PC-3 (cell line): ENCODE results near the gene CHIT1. TPM values are rescaled to one million over a fixed set of nuclear protein-coding genes. Genes with fewer than 3 reads are reported as not detected.

ENCODE experiments used
- ATAC-seq: fragments of 200-7000 bp; cut with Tn5 transposase; 2 replicates; pipeline ENCODE4 v1.9.1; 2020; ENCODE audit warnings: mild to moderate bottlenecking, moderate library complexity
- BruUV-seq: library from RNA; stranded (reverse); fragments of 400-500 nt; replicated peaks from 2 replicates; lab custom pipeline; 2021; lab: Mats Ljungman, UMichigan
- CTCF ChIA-PET: fragments of 300-600 bp; sonication (Branson Sonifier 250); formaldehyde crosslinking; loops from one replicate; lab custom pipeline; 2022; ENCODE audit warnings: antibody characterized with exemption; lab: Charles Lee
- POLR2A ChIA-PET: fragments of 300-600 bp; sonication (Branson Sonifier 250); formaldehyde crosslinking; loops from one replicate; lab custom pipeline; 2022; ENCODE audit warnings: antibody characterized with exemption; ENCODE audit not compliant: unreplicated experiment; lab: Charles Lee
- DNase-seq: peaks from one replicate; pipeline ENCODE4 v3.0.0-alpha.2; 2015
- H2AFZ ChIP-seq: fragments of 300-600 bp; sonication (generic); 2 replicates; pipeline ENCODE4 v1.6.0; 2016; ENCODE audit warnings: antibody characterized with exemption, low read length
- H3F3A ChIP-seq: fragments of 300-600 bp; sonication (generic); one replicate; pipeline ENCODE4 v1.6.0; 2017; ENCODE audit warnings: antibody characterized with exemption, low read length, control low read depth, mild to moderate bottlenecking; ENCODE audit not compliant: unreplicated experiment
- H3K27ac ChIP-seq: fragments of 300-600 bp; sonication (generic); 2 replicates; pipeline ENCODE4 v1.5.1; 2016; ENCODE audit warnings: mild to moderate bottlenecking, low read length
- H3K27me3 ChIP-seq: fragments of 300-600 bp; sonication (generic); 2 replicates; pipeline ENCODE4 v1.6.1; 2016; ENCODE audit warnings: low read length, mixed read lengths
- H3K36me3 ChIP-seq: fragments of 300-600 bp; sonication (generic); 2 replicates; pipeline ENCODE4 v1.6.1; 2016; ENCODE audit warnings: low read depth, mixed run types, low read length, mixed read lengths
- H3K4me1 ChIP-seq: fragments of 300-600 bp; sonication (generic); 2 replicates; pipeline ENCODE4 v1.5.1; 2016; ENCODE audit warnings: low read length; ENCODE audit not compliant: insufficient read depth
- H3K4me2 ChIP-seq: fragments of 300-600 bp; sonication (generic); 2 replicates; pipeline ENCODE4 v1.6.0; 2016; ENCODE audit warnings: low read length
- H3K4me3 ChIP-seq: fragments of 300-600 bp; sonication (generic); 2 replicates; pipeline ENCODE4 v1.5.1; 2016; ENCODE audit warnings: mild to moderate bottlenecking, low read length, mixed read lengths
- H3K79me2 ChIP-seq: fragments of 300-600 bp; sonication (generic); 2 replicates; pipeline ENCODE4 v1.6.1; 2017; ENCODE audit warnings: low read length, mixed read lengths
- H3K9ac ChIP-seq: fragments of 300-600 bp; sonication (generic); 2 replicates; pipeline ENCODE4 v1.6.0; 2016; ENCODE audit warnings: mild to moderate bottlenecking, low read length
- H3K9me2 ChIP-seq: fragments of 300-600 bp; sonication (generic); replicated peaks from 2 replicates; pipeline ENCODE4 v1.6.1; 2016; ENCODE audit warnings: mixed run types, low read length, mixed read lengths
- H3K9me3 ChIP-seq: fragments of 300-600 bp; sonication (generic); 2 replicates; pipeline ENCODE4 v1.6.1; 2016; ENCODE audit warnings: low read length, mixed read lengths
- H4K20me1 ChIP-seq: fragments of 300-600 bp; sonication (generic); 2 replicates; pipeline ENCODE4 v1.6.1; 2016; ENCODE audit warnings: low read length, mixed read lengths
- EZH2 ChIP-seq: fragments of 300-600 bp; sonication (generic); IDR thresholded peaks from one replicate; pipeline ENCODE4 v1.6.1; 2017; ENCODE audit warnings: antibody characterized with exemption, mild to moderate bottlenecking, low read length; ENCODE audit not compliant: unreplicated experiment
- EZH2phosphoT487 ChIP-seq: fragments of 300-600 bp; sonication (generic); IDR thresholded peaks from 2 replicates; pipeline ENCODE4 v1.6.1; 2018; ENCODE audit warnings: mild to moderate bottlenecking, antibody characterized with exemption, low read length, borderline replicate concordance
- intact Hi-C: fragments of 100-400 bp; cut with micrococcal nuclease; formaldehyde crosslinking; loops from 2 replicates; pipeline ENCODE4 v1.9.0; 2023
- total RNA-seq: library from RNA; depleted of rRNA; stranded (reverse); fragments of >200 nt; gene quantifications from 2 replicates; pipeline ENCODE4 v1.2.3, GENCODE V29; 2014
- TF ChIP-seq, protein P1 (sequence below): fragments of 300-600 bp; sonication (generic); conservative IDR thresholded peaks from 2 replicates; pipeline ENCODE4 v1.5.1; 2017; ENCODE audit warnings: antibody characterized with exemption, low read depth, mild to moderate bottlenecking, low read length

Gene CHIT1
- total RNA-seq, 1 experiment from 2014 or later, result not detected

DNA sequence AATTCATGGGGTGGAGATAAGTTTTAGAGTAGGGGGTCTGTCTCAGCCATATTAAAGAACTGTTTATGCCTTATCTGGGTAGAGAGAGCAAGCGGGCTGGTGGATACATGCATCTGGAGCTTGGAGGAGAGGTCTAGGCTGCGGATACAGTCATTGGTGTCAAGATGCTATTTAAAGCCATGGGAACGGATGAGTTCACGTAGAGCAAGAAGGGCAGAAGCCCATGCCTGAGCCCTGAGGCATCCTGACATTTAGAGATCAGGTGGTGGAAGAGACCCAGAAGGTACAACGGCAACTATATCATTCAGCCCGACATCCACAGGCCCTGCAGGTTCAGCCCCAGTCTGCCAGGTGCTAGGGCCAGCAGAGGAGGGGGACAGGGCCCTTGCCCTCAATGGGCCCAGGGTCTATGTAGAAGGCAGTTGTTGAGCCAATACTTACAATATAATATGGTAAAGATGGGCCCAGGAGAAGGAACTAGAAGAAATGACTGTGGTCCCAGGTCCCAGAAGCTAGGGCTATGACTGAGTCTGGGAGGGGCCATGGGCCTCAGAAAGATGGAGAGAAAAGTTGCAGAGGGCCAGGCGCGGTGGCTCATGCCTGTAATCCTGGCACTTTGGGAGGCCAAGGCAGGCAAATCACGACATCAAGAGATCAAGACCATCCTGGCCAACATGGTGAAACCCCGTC, 27.8 kb downstream of the CHIT1 start:
- no peak overlapping the region for H3K4me2 ChIP-seq
- no peak for ATAC-seq
- POLR2A ChIA-PET, result no interaction called here
- no peaks in the 10 kb centered on the region for H3K79me2 ChIP-seq
- no peak overlapping the region for H3K27ac ChIP-seq
- no peaks in the 10 kb centered on the region for H3K9me2 ChIP-seq
- no peak overlapping the region for H3K9ac ChIP-seq
- no peaks in the 10 kb centered on the region for H3K9me3 ChIP-seq
- H3K4me3 ChIP-seq, result no peak overlapping the region
- DNase-seq, result no peak
- no peaks in the 10 kb centered on the region for H4K20me1 ChIP-seq
- no peaks in the 10 kb centered on the region for H3K36me3 ChIP-seq
- TF ChIP-seq EZH2 (no peak), EZH2phosphoT487 (no peak)
- TF ChIP-seq, protein P1, sequence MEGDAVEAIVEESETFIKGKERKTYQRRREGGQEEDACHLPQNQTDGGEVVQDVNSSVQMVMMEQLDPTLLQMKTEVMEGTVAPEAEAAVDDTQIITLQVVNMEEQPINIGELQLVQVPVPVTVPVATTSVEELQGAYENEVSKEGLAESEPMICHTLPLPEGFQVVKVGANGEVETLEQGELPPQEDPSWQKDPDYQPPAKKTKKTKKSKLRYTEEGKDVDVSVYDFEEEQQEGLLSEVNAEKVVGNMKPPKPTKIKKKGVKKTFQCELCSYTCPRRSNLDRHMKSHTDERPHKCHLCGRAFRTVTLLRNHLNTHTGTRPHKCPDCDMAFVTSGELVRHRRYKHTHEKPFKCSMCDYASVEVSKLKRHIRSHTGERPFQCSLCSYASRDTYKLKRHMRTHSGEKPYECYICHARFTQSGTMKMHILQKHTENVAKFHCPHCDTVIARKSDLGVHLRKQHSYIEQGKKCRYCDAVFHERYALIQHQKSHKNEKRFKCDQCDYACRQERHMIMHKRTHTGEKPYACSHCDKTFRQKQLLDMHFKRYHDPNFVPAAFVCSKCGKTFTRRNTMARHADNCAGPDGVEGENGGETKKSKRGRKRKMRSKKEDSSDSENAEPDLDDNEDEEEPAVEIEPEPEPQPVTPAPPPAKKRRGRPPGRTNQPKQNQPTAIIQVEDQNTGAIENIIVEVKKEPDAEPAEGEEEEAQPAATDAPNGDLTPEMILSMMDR, result no peak
- no peaks in the 10 kb centered on the region for H3K4me1 ChIP-seq
- CTCF ChIA-PET, result no interaction called here
- intact Hi-C loops, result no loop called here
- no TSS peak for BruUV-seq
- H2AFZ ChIP-seq, result no peak overlapping the region
- H3F3A ChIP-seq, result no peaks in the 10 kb centered on the region
- peaks cover 62% of the 10 kb centered on the region for H3K27me3 ChIP-seq

DNA sequence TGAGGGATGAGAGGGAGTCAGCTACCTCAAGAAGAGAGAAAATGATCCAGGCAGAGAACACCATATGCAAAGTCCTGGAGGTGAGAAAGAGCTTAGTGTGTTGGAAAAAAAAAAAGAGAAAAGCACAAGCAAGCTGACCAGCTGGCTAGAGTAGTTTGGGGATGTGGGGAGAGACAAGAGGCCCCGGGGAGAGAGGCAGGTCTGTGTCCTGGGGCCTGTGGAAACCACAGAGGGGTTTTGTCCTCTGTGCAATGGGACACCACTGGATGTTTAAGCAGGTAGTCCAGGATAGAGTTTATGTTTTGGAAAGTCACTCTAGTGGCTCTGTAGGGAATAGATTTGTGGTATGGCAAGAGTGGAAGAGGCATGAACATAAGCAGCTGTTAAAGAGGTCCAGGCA, 28.6 kb downstream of the CHIT1 start:
- intact Hi-C loops, result no loop called here

More for the DNA sequence above, 28.6 kb downstream of the CHIT1 start:
- no TSS peak for BruUV-seq
- Histone ChIP-seq H4K20me1 (no peaks in the 10 kb centered on the region), H3K79me2 (no peaks in the 10 kb centered on the region), H3K4me3 (no peak overlapping the region), H3K36me3 (no peaks in the 10 kb centered on the region), H3K4me2 (no peak overlapping the region), H3F3A (no peaks in the 10 kb centered on the region), H3K9me3 (no peaks in the 10 kb centered on the region), H3K9ac (no peak overlapping the region), H3K27ac (no peak overlapping the region), H3K4me1 (no peaks in the 10 kb centered on the region), H3K9me2 (no peaks in the 10 kb centered on the region), H3K27me3 (peaks cover 65% of the 10 kb centered on the region), H2AFZ (no peak overlapping the region)
- TF ChIP-seq, protein P1, result no peak
- TF ChIP-seq EZH2phosphoT487, result no peak
- CTCF ChIA-PET, result no interaction called here
- POLR2A ChIA-PET, result no interaction called here
- DNase-seq (no peak), ATAC-seq (no peak)
